ENCODE data around the gene SLC22A7. TPM values are rescaled to one million over a fixed set of nuclear protein-coding genes. Genes with fewer than 3 reads are reported as not detected.

The SLC22A7 gene
- total and polyA plus RNA-seq, 4 donors = not detected

- ATAC-seq (ENCODE audit: insufficient read depth, low FRiP score) (no peak), DNase-seq (no peak)
- Histone ChIP-seq H3K9me3 (ENCODE audit: control insufficient read depth in 4 of 4, insufficient read depth in 3 of 4, low read length in 3 of 4) (no peaks in the 10 kb centered on the region), H3K4me3 (no peak overlapping the region), H3K9ac (ENCODE audit: insufficient read depth in 1 of 2, low read length in 2 of 2) (no peak overlapping the region), H3K36me3 (ENCODE audit: control insufficient read depth in 4 of 4, insufficient read depth in 4 of 4, low read length in 4 of 4) (no peaks in the 10 kb centered on the region), H3K27me3 (ENCODE audit: control insufficient read depth in 3 of 3, insufficient read depth in 3 of 3, low read length in 2 of 3) (peaks cover 0 to 5% (median 0%) of the 10 kb centered on the region in 3 donors), H3K27ac (ENCODE audit: low read depth in 1 of 2, low read length in 1 of 2) (no peak overlapping the region), H3K4me1 (ENCODE audit: control insufficient read depth in 5 of 5, insufficient read depth in 5 of 5, low read length in 5 of 5) (peaks cover 0 to 5% (median 0%) of the 10 kb centered on the region in 5 donors)
- 71 to 89% methylated on average over 3 of the region's 3 CpGs for WGBS, 2 donors
- TF ChIP-seq CTCF (IDR thresholded peaks at IDR 0.05; ENCODE audit: control extremely low read depth, extremely low read depth) = no peak
These were observed 7.6 kb upstream of the SLC22A7 start for GRCh38 chr6:43290339-43290904.

- H3K9ac ChIP-seq (ENCODE audit: insufficient read depth in 1 of 2, low read length in 2 of 2) = no peak overlapping the region
- peaks cover 0 to under 1% (median 0%) of the 10 kb centered on the region in 5 donors for H3K4me1 ChIP-seq (ENCODE audit: control insufficient read depth in 5 of 5, insufficient read depth in 5 of 5, low read length in 5 of 5)
- H3K27me3 ChIP-seq (ENCODE audit: control insufficient read depth in 3 of 3, insufficient read depth in 3 of 3, low read length in 2 of 3) = peaks cover 0 to under 1% (median 0%) of the 10 kb centered on the region in 3 donors
- no peak overlapping the region for H3K27ac ChIP-seq (ENCODE audit: low read depth in 1 of 2, low read length in 1 of 2)
- H3K9me3 ChIP-seq (ENCODE audit: control insufficient read depth in 4 of 4, insufficient read depth in 3 of 4, low read length in 3 of 4) = no peaks in the 10 kb centered on the region
- DNase-seq (no peak), ATAC-seq (ENCODE audit: insufficient read depth, low FRiP score) (no peak)
- no peak for TF ChIP-seq CTCF (IDR thresholded peaks at IDR 0.05; ENCODE audit: control extremely low read depth, extremely low read depth)
- no peak overlapping the region for H3K4me3 ChIP-seq
- no peaks in the 10 kb centered on the region for H3K36me3 ChIP-seq (ENCODE audit: control insufficient read depth in 4 of 4, insufficient read depth in 4 of 4, low read length in 4 of 4)
- 85 to 87% methylated on average over 6 of the region's 6 CpGs for whole genome bisulfite sequencing, 2 donors
These were observed 7.1 kb upstream of the SLC22A7 start for GRCh38 chr6:43290905-43291355.

- Histone ChIP-seq H3K27me3 (ENCODE audit: control insufficient read depth in 3 of 3, insufficient read depth in 3 of 3, low read length in 2 of 3) (no peaks in the 10 kb centered on the region), H3K36me3 (ENCODE audit: control insufficient read depth in 4 of 4, insufficient read depth in 4 of 4, low read length in 4 of 4) (no peaks in the 10 kb centered on the region), H3K9ac (ENCODE audit: insufficient read depth in 1 of 2, low read length in 2 of 2) (no peak overlapping the region), H3K4me1 (ENCODE audit: control insufficient read depth in 5 of 5, insufficient read depth in 5 of 5, low read length in 5 of 5) (no peaks in the 10 kb centered on the region), H3K27ac (ENCODE audit: low read depth in 1 of 2, low read length in 1 of 2) (no peak overlapping the region), H3K4me3 (no peak overlapping the region), H3K9me3 (ENCODE audit: control insufficient read depth in 4 of 4, insufficient read depth in 3 of 4, low read length in 3 of 4) (no peaks in the 10 kb centered on the region)
- DNase-seq (no peak), ATAC-seq (ENCODE audit: insufficient read depth, low FRiP score) (no peak)
- 94 to 96% methylated on average over 2 of the region's 2 CpGs for WGBS, 2 donors
- TF ChIP-seq CTCF (IDR thresholded peaks at IDR 0.05; ENCODE audit: control extremely low read depth, extremely low read depth) = no peak
These were observed 6.4 kb upstream of the SLC22A7 start for GRCh38 chr6:43291708-43292107.

- H3K27me3 ChIP-seq (ENCODE audit: control insufficient read depth in 3 of 3, insufficient read depth in 3 of 3, low read length in 2 of 3) = no peaks in the 10 kb centered on the region
- TF ChIP-seq CTCF (IDR thresholded peaks at IDR 0.05; ENCODE audit: control extremely low read depth, extremely low read depth) = no peak
- no peak overlapping the region for H3K27ac ChIP-seq (ENCODE audit: low read depth in 1 of 2, low read length in 1 of 2)
- H3K4me1 ChIP-seq (ENCODE audit: control insufficient read depth in 5 of 5, insufficient read depth in 5 of 5, low read length in 5 of 5) = no peaks in the 10 kb centered on the region
- no peak overlapping the region for H3K4me3 ChIP-seq
- H3K36me3 ChIP-seq (ENCODE audit: control insufficient read depth in 4 of 4, insufficient read depth in 4 of 4, low read length in 4 of 4) = no peaks in the 10 kb centered on the region
- 95 to 97% methylated on average over 6 of the region's 6 CpGs for WGBS, 2 donors
- no peaks in the 10 kb centered on the region for H3K9me3 ChIP-seq (ENCODE audit: control insufficient read depth in 4 of 4, insufficient read depth in 3 of 4, low read length in 3 of 4)
- no peak for ATAC-seq (ENCODE audit: insufficient read depth, low FRiP score)
- no peak overlapping the region for H3K9ac ChIP-seq (ENCODE audit: insufficient read depth in 1 of 2, low read length in 2 of 2)
- no peak for DNase-seq
These were observed 5.7 kb upstream of the SLC22A7 start for GRCh38 chr6:43292341-43292740.

Measured in lung (tissue), 12 donors.